Mucosa of descending colon (tissue), 3 donors: ENCODE data around the gene ZNF674. TPM values are rescaled to one million over a fixed set of nuclear protein-coding genes. Genes with fewer than 3 reads are reported as not detected.

Experiments
- ATAC-seq: fragments of 200-7000 bp; cut with Tn5 transposase; one replicate; pipeline ENCODE4 v1.9.1; 2020; ENCODE audit warnings: mild to moderate bottlenecking, moderate library complexity
- DNase-seq, 3 donors: peaks; one replicate each; pipeline ENCODE4 v3.0.0-alpha.2; 2020
- H3K36me3 ChIP-seq: fragments of 200-600 bp; one replicate; pipeline ENCODE4 v1.8.0; 2021; ENCODE audit warnings: low read depth, mild to moderate bottlenecking
- H3K4me1 ChIP-seq: fragments of 200-600 bp; one replicate; pipeline ENCODE4 v1.8.0; 2021; ENCODE audit warnings: low read depth, mild to moderate bottlenecking
- H3K4me3 ChIP-seq: fragments of 200-600 bp; one replicate; pipeline ENCODE4 v1.8.0; 2021; ENCODE audit warnings: mild to moderate bottlenecking
- H3K9me3 ChIP-seq: fragments of 200-600 bp; one replicate; pipeline ENCODE4 v1.8.0; 2021; ENCODE audit warnings: mild to moderate bottlenecking
- CTCF ChIP-seq: fragments of 200-600 bp; IDR thresholded peaks from one replicate; pipeline ENCODE4 v1.8.0; 2022; ENCODE audit warnings: antibody characterized with exemption, mild to moderate bottlenecking
- intact Hi-C, 2 donors: fragments of 100-400 bp; cut with DNase I in 1 of 2; cut with micrococcal nuclease in 1 of 2; formaldehyde crosslinking; loops; one replicate each; pipeline versions ENCODE4 v1.11.0 to v1.11.1; 2022; cut with DNase I, micrococcal nuclease
- total RNA-seq, 3 donors: library from RNA; stranded (reverse); fragmentation: NEBNext Ultra II Directional in 2 of 3; extraction: Animal tissue kit (Norgen Biotek cat#: 25700) in 2 of 3; gene quantifications; one replicate each; pipeline versions ENCODE4 v1.2.1 to v1.2.4, GENCODE V29; 2021 to 2023
- donor health status: DM: no; HTN: no; CAD: no; lungs with moderate emphysema.
- donor health status: DM: no; HTN: no; CAD: no.
- donor health status: DM: no; HTN: yes; CAD: no.

Gene ZNF674
- total RNA-seq, 3 donors from 2014 or later = 4.7 to 6.6 (median 5.8) TPM

- no peaks in the 10 kb centered on the region for H3K9me3 ChIP-seq
- no peaks in the 10 kb centered on the region for H3K4me1 ChIP-seq
- TF ChIP-seq CTCF = no peak
- ATAC-seq (no peak), DNase-seq (no peak)
- H3K36me3 ChIP-seq = no peaks in the 10 kb centered on the region
- no peak overlapping the region for H3K4me3 ChIP-seq
- intact Hi-C loops = no loop called here
Measured at GRCh38 chrX:46456125-46456922, 88.9 kb downstream of the ZNF674 start.

Other genes starting within 250 kb of the ZNF674 start
- gene CHST7, start 28.3 kb upstream of the ZNF674 start, total RNA-seq = 1 to 10 TPM; 1.4 to 4.1 (median 2.7) TPM
- gene SLC9A7, start 213.7 kb upstream of the ZNF674 start, total RNA-seq = 1 to 10 TPM in 2 of 3 donors, under 1 TPM in 1; 0.46 to 2.7 (median 1.3) TPM